Measurements from ENCODE around the gene MUC5B.

The MUC5B gene

DNA sequence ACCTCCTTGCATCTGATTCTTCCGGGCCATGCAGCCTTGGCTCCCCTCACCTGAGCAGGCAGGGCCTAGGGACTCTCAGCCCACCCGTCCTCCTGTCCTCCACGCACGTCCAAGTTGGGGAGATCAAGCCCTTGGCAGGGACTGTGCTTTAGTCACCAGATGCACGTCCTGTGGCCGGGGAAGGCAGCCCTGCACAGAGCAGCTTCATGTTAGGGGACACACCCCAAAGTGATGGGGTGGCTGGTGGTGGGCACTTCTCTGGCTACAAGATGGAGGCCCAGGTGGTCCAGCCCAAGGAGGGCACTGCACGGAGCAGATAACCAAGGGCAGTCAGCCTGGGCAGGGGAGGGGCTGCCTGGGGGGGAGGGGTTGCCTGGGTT lies 1.2 kb downstream of the MUC5B start:
- no peak for DNase-seq

- DNase-seq, result no peak
Observed at GRCh38 chr11:1224491-1225385, 1.9 kb downstream of the MUC5B start.

DNA sequence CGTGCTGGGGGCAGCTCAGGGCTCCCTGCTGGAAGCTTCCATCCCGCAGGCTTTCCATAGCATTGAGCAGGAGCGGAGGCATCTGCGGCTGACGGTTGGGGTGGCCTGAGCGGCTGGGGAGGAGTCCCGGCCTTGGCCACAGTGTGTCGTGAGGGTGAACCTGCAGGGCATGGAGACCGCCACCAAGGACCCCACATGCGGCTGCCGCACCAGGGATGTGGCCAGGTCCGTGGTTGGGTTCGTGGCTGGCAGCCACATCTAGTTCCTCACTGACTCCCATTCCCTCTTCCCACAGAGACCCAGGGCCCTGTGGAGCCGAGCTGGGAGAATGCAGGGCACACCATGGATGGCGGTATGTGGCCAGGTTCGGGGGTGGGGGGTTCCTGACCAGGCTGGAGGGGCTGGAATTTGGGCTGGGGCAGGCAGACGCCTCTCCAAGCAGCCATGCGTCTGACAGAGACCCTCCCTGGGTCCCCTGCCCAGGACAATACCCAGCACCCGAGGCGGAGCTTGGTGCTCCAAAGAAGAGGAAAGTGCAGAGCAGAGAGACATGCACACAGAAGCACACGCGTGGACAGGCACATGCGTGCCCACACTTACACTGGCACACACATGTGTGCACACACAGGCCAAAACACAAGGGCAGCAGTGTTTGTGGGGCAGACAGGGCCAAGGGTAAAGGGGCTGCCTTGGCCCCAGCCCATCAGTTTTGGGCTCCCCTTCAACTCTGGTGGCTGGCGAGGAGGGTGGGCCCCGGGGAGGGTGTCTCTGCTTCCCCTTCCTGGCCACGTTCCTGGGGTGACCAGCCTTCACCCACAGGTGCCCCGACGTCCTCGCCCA lies 2.7 kb downstream of the MUC5B start:
- no peak for DNase-seq

DNA sequence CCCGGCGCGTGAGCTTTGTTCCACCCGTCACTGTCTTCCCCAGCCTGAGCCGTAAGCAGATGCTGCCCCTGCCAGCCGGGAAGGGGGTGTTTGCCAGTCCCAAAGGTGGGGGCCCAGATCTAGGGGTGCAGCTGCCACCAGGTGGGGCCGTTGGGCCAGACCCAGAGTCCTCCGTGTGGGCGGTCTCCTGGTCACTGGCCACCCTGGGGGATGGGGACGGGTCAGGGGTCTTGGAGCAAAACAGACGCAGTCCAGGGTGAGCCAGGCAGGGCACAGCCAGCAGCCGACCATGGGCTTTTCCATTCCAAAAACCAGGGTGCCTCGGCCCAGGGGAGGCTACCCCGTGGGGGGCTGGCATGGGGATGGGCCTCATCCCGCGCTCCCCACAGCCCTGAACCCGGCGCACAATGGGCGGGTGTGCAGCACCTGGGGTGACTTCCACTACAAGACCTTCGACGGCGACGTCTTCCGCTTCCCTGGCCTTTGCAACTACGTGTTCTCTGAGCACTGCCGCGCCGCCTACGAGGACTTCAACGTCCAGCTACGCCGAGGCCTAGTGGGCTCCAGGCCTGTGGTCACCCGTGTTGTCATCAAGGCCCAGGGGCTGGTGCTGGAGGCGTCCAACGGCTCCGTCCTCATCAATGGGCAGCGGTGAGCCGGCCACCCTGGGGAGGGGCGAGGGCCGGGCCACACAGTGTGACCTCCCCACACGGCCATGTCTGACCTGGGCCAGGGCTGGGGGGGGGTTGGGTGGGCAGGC lies 3.5 kb downstream of the MUC5B start:
- no peak for DNase-seq

DNA sequence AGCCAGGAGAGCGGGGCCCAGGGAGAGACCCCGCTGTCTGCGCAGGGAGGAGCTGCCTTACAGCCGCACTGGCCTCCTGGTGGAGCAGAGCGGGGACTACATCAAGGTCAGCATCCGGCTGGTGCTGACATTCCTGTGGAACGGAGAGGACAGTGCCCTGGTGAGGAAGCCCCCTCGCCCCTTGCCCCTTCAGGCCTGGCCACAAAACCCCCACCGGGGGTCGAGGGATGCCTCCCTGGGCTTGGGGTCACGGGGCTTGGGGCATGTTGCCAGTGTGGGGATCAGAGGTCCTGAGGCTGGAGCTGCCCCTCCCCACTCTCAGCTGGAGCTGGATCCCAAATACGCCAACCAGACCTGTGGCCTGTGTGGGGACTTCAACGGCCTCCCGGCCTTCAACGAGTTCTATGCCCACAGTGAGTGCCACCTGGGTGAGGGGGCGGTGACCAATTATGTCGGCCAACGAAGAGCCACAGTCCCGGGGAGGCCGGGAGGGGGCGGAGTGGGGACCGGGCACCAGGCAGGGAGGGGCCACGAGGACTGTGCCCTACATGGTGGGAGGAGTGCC lies 4.2 kb downstream of the MUC5B start:
- DNase-seq, result no peak

DNA sequence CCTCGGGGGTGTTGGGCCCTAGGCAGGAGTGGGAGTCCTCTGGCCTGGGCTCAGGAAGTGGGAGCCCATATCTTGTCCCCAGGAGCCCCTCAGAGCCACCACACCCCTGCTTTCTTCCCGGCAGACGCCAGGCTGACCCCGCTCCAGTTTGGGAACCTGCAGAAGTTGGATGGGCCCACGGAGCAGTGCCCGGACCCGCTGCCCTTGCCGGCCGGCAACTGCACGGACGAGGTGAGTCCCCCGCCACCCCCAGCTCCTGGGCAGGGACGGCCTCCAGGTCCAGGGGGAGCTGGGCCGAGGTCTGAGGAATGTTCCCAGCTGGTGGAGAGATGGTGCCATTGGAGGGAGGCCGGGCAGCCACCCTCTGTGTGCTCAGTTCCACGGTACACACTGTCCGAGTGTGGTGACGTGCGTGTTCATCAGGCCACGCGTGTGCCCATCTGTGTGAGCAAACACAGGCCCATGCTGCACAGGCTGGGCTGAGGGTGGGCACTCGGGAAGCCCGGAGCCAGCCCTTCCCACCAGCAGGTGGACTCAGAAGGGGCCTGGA lies 4.8 kb downstream of the MUC5B start:
- DNase-seq, result no peak

- no peak for DNase-seq
Observed at GRCh38 chr11:1228101-1228821, 5.4 kb downstream of the MUC5B start.

- DNase-seq, result no peak
Observed at GRCh38 chr11:1228921-1229451, 6.1 kb downstream of the MUC5B start.

GRCh38 chr11:1229471-1230120 lies 6.7 kb downstream of the MUC5B start:
- DNase-seq, result no peak

DNA sequence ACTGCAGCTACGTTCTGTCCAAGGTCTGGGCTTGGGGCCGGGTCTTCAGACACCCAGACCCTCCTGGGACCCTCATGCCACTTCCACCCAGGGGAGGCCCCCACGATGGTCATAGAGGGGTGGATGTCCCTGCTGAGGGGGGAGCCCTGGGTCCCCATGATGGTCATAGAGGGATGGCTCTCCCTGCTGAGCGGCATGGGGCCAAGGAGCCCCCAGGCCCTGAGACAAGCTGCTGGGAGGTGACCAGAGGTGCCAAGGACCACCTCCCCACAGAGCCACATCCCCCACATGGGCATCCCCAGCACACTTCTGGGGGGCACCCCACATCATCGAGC lies 7.2 kb downstream of the MUC5B start:
- DNase-seq, result no peak

- DNase-seq, result no peak
Observed at GRCh38 chr11:1230456-1231395, 7.9 kb downstream of the MUC5B start.

DNA sequence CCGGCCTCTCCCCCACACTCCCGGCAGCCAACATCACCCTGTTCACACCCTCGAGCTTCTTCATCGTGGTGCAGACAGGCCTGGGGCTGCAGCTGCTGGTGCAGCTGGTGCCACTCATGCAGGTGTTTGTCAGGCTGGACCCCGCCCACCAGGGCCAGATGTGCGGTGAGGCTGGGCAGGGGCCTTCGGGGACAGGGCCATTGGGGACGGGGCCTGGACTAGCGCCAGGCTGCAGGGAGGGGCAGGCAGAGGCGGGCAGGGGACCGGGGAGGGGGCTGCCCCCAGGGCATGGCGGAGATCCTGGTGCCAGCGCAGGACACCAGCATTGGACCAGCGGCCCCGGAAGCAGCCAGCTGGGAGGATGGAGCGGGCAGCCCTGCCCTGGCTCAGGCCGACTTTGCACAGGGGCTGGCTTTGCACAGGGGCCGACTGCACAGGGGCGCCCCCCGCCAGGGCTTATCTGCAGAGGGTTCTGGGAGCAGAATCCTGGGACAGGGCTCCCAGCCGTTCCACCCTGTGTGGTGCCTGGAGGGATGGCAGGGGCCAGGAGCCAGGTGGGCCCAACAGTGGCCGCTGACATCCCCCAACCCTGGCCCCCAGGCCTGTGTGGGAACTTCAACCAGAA lies 8.6 kb downstream of the MUC5B start:
- DNase-seq, result no peak

DNA sequence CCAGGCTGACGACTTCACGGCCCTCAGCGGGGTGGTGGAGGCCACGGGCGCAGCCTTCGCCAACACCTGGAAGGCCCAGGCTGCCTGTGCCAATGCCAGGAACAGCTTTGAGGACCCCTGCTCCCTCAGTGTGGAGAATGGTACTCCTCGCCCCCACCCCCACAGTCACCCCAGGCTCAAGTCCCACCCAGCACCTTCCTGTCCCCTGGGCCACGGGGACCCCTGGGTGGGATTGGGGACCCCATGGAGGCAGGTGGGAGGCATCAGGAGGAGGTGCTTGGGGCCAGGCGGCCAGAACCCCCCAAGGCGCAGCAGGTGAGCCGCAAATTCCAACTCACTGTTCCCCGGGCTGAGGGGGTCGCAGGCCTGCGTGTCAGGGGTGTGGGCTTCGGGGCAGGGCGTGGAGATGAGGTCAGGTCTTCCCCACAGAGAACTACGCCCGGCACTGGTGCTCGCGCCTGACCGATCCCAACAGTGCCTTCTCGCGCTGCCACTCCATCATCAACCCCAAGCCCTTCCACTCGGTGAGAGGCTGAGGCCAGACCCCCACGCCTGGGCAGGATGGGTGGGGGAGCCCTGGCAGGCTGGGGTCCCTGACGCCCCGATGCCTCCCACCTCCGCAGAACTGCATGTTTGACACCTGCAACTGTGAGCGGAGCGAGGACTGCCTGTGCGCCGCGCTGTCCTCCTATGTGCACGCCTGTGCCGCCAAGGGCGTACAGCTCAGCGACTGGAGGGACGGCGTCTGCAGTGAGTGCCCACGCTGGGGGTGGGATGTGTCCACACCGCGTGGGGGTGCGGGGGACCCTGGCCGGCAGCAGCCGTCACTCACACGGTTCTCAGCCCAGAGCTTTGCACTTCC lies 9.4 kb downstream of the MUC5B start:
- DNase-seq, result no peak

DNA sequence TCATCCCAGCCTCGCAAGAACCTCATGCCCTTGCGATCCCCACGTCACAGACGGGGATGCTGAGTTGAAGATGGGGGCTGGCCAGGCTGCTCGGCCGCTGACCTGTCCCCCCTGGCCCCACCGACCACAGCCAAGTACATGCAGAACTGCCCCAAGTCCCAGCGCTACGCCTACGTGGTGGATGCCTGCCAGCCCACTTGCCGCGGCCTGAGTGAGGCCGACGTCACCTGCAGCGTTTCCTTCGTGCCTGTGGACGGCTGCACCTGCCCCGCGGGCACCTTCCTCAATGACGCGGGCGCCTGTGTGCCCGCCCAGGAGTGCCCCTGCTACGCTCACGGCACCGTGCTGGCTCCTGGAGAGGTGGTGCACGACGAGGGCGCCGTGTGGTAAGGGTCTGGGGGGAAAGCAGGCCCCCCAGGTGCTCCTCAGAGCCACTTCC lies 10.0 kb downstream of the MUC5B start:
- DNase-seq, result no peak

- DNase-seq, result no peak
Observed at GRCh38 chr11:1233351-1234053, 10.6 kb downstream of the MUC5B start.

DNA sequence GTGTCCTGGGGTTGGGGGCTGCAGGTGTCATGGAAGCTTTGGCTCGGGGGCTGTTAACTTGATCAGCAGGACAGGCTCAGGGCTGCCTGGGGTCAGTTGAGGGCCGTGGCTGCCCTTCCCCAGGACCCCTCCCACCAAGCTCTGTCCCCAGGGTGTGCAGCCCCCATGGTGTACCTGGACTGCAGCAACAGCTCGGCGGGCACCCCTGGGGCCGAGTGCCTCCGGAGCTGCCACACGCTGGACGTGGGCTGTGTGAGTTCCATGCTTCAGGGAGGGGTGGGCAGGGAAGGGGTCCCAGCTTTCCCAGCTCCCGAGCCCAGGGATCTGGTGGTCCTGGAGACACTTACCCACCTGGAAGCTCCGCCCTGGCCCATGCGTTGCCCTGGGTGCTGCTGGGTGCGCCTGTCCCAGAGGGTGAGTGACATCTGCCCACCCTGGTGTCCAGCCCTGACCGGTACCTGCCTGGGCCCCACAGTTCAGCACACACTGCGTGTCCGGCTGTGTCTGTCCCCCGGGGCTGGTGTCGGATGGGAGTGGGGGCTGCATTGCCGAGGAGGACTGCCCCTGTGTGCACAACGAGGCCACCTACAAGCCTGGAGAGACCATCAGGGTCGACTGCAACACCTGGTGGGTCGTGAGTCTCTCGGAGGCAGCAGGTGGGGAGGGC lies 11.3 kb downstream of the MUC5B start:
- DNase-seq, result no peak

DNA sequence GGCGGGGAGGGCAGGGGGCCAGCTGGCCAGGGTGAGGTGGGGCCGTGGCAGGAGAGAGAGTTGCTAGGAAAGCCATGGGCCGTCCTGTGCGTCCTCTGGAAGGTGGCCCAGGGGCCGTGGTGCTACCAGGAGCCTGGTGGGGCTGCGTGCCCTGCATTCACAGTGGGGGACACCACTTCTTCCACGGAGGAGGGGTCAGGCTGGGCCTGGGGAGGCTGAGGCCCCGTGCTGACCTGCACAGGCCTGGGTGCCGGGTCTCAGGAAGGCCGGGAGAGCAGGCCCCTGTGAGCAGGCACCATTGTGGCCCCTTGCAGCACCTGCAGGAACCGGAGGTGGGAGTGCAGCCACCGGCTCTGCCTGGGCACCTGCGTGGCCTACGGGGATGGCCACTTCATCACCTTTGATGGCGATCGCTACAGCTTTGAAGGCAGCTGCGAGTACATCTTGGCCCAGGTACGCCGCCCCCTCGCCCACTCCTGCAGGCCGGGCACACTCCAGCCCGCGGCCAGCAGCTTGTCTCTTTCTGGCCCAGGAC lies 12.0 kb downstream of the MUC5B start:
- no peak for DNase-seq

Data from CD4-positive, alpha-beta T cell treated with Interleukin-17A for 1 hour (primary cell).